HepG2 (cell line): ENCODE data around the gene KIRREL3. TPM values are rescaled to one million over a fixed set of nuclear protein-coding genes. Genes with fewer than 3 reads are reported as not detected.

Experiments used
- ATAC-seq: fragments of 200-7000 bp; cut with Tn5 transposase; 3 replicates; pipeline ENCODE4 v1.9.1; 2020; ENCODE audit warnings: mild to moderate bottlenecking, moderate library complexity
- BruUV-seq: library from RNA; stranded (reverse); fragments of 400-500 nt; replicated peaks from 2 replicates; lab custom pipeline; 2021; lab: Mats Ljungman, UMichigan
- CTCF ChIA-PET: fragments of 300-600 bp; formaldehyde crosslinking; extraction: SDS; loops from one replicate; lab custom pipeline; 2021; ENCODE audit warnings: low total read pairs, inconsistent platforms, low intra/inter-chr PET ratio; lab: Yijun Ruan, JAX
- POLR2A ChIA-PET: fragments of 350-600 bp; sonication (Branson Sonifier 250); formaldehyde crosslinking; loops from one replicate; lab custom pipeline; 2020; ENCODE audit warnings: antibody characterized with exemption, inconsistent platforms; lab: Yijun Ruan, JAX
- DNase-seq: peaks from one replicate; pipeline ENCODE4 v3.0.0-alpha.2; 2015; ENCODE audit warnings: low spot score
- FAIRE-seq: peaks from 3 replicates; lab custom pipeline; 2011; peaks lifted over from hg19 to GRCh38; lab: Jason Lieb, UNC
- H2AFZ ChIP-seq: one replicate; pipeline ENCODE4 v1.6.1; 2011; ENCODE audit warnings: low read length, inconsistent platforms
- H3K27ac ChIP-seq: fragments of 300-600 bp; 3 replicates; pipeline ENCODE4 v1.8.0; 2011; ENCODE audit warnings: mixed run types, mild to moderate bottlenecking, mixed read lengths, low read length, inconsistent platforms; ENCODE audit not compliant: insufficient read depth; ENCODE audit errors: extremely low read length
- H3K27me3 ChIP-seq, 2 experiments: fragments of 200-600 bp in 1 of 2; 2 replicates in 1 of 2; 3 replicates in 1 of 2; pipeline versions ENCODE4 v1.6.0 to v1.8.0; 2011; ENCODE audit warnings: low read length in 2 of 2, mild to moderate bottlenecking in 2 of 2, moderate library complexity in 2 of 2, inconsistent platforms in 1 of 2; ENCODE audit not compliant: insufficient read depth in 2 of 2, control insufficient read depth in 1 of 2
- H3K36me3 ChIP-seq, 2 experiments: fragments of 200-600 bp in 1 of 2; replicated peaks in 1 of 2; 2 replicates in 1 of 2; 3 replicates in 1 of 2; pipeline versions ENCODE4 v1.5.1 to v1.8.0; 2011; ENCODE audit warnings: low read length in 2 of 2, inconsistent platforms in 1 of 2; ENCODE audit not compliant: insufficient read depth in 2 of 2, control insufficient read depth in 1 of 2
- H3K4me1 ChIP-seq: 2 replicates; pipeline ENCODE4 v1.5.1; 2012; ENCODE audit warnings: low read length, inconsistent platforms; ENCODE audit not compliant: insufficient read depth
- H3K4me2 ChIP-seq: 2 replicates; pipeline ENCODE4 v1.6.0; 2011; ENCODE audit warnings: low read depth, low read length, inconsistent platforms
- H3K4me3 ChIP-seq, 3 experiments: fragments of 200-600 bp in 1 of 3; sonication (generic), shearing (Covaris generic) in 1 of 3; replicated peaks in 1 of 3; 2 replicates each; pipeline ENCODE4 v1.5.1; 2011 to 2016; ENCODE audit warnings: low read length in 3 of 3, inconsistent platforms in 2 of 3, low read depth in 2 of 3, mild to moderate bottlenecking in 2 of 3, control low read depth in 1 of 3, mixed read lengths in 1 of 3; ENCODE audit not compliant: insufficient read depth in 1 of 3
- H3K79me2 ChIP-seq: one replicate; pipeline ENCODE4 v1.6.1; 2011; ENCODE audit warnings: low read length, inconsistent platforms; ENCODE audit not compliant: insufficient read depth
- H3K9ac ChIP-seq: 2 replicates; pipeline ENCODE4 v1.6.0; 2011; ENCODE audit warnings: mild to moderate bottlenecking, low read depth, low read length, inconsistent platforms; ENCODE audit not compliant: insufficient read depth
- H3K9me3 ChIP-seq: 2 replicates; pipeline ENCODE4 v1.5.1; 2012; ENCODE audit warnings: mild to moderate bottlenecking, low read length
- H4K20me1 ChIP-seq: 2 replicates; pipeline ENCODE4 v1.6.0; 2011; ENCODE audit warnings: inconsistent platforms, mild to moderate bottlenecking, low read length, moderate library complexity; ENCODE audit not compliant: insufficient read depth
- ELF3 ChIP-seq: IDR thresholded peaks from 2 replicates; pipeline ENCODE4 v1.6.1; 2016; ENCODE audit warnings: missing genetic modification reagents, missing compliant biosample characterization
- HOXA7 ChIP-seq: sonication (generic); formaldehyde crosslinking; IDR thresholded peaks from 2 replicates; pipeline ENCODE4 v1.8.1; 2022; ENCODE audit warnings: mild to moderate bottlenecking, missing genetic modification reagents, moderate library complexity
- KAT2B ChIP-seq: fragments of 150-350 bp; IDR thresholded peaks from 2 replicates; pipeline ENCODE4 v1.6.1; 2014; ENCODE audit warnings: low read depth, low read length, borderline replicate concordance
- MXD3 ChIP-seq: IDR thresholded peaks from 2 replicates; pipeline ENCODE4 v1.6.1; 2016; ENCODE audit warnings: mild to moderate bottlenecking, missing biosample characterization, missing genetic modification reagents
- NFATC3 ChIP-seq: sonication (generic); formaldehyde crosslinking; IDR thresholded peaks from 2 replicates; pipeline ENCODE4 v1.5.1; 2020; ENCODE audit warnings: mild to moderate bottlenecking, missing genetic modification reagents
- POLR2AphosphoS5 ChIP-seq: IDR thresholded peaks from 2 replicates; pipeline ENCODE4 v1.6.1; 2012; ENCODE audit warnings: low read depth, low read length
- PRMT3 ChIP-seq: sonication (generic); formaldehyde crosslinking; IDR thresholded peaks from 2 replicates; pipeline ENCODE4 v1.8.1; 2022; ENCODE audit warnings: low read depth, mild to moderate bottlenecking, moderate library complexity, missing genetic modification reagents, borderline replicate concordance
- SIN3B ChIP-seq: fragments of 150-350 bp; IDR thresholded peaks from 2 replicates; pipeline ENCODE4 v1.6.1; 2014; ENCODE audit warnings: low read length
- ZNF318 ChIP-seq: sonication (generic); formaldehyde crosslinking; IDR thresholded peaks from 2 replicates; pipeline ENCODE4 v1.4.0; 2020; ENCODE audit warnings: mild to moderate bottlenecking, missing genetic modification reagents
- ZNF33B ChIP-seq: sonication (generic); formaldehyde crosslinking; IDR thresholded peaks from 2 replicates; pipeline ENCODE4 v1.5.1; 2020; ENCODE audit warnings: mild to moderate bottlenecking, missing genetic modification reagents
- WGBS: methylation state at CpG from one replicate; pipeline ENCODE4 v1.1.6; 2017; ENCODE audit warnings: low lambda C conversion rate; 5-methylcytosine and 5-hydroxymethylcytosine counted together
- in situ Hi-C: cut with HindIII; loops from 2 replicates; pipeline ENCODE4 v1.10.0; 2017; ENCODE audit warnings: low pct_unique_long_range_greater_than_20kb; ENCODE audit not compliant: extremely low pct_ligation_motif_present
- intact Hi-C: fragments of 100-400 bp; cut with micrococcal nuclease; formaldehyde crosslinking; loops from one replicate; pipeline ENCODE4 v1.10.0; 2022; ENCODE audit not compliant: unreplicated experiment
- polyA plus RNA-seq, 8 experiments: library from polyadenylated mRNA; depleted of rRNA in 3 of 8; stranded (reverse) in 7 of 8; unstranded in 1 of 8; fragments of >200 nt; fragmentation: Illumina TruSeq in 4 of 8; extraction: Trizol in 4 of 8; gene quantifications; 2 replicates each; pipeline versions ENCODE4 v1.2.1 to v1.2.3, GENCODE V29; 2011 to 2016; ENCODE audit warnings: low read depth in 4 of 8, missing spikeins in 1 of 8, mixed read lengths in 1 of 8; ENCODE audit not compliant: insufficient read depth in 1 of 8
- total RNA-seq, 5 experiments: library from RNA; depleted of rRNA; stranded (reverse); fragments of >200 nt; fragmentation: Illumina TruSeq; extraction: Trizol; gene quantifications; 2 replicates each; pipeline ENCODE4 v1.2.3, GENCODE V29; 2016; ENCODE audit warnings: low read depth in 1 of 5

The KIRREL3 gene
- total and polyA plus RNA-seq, 2 of the 13 experiments (the other 11 are each of a cell fraction or from before 2014, with no cell fraction given), result not detected

- ATAC-seq, result no peak
- H3K4me1 ChIP-seq, result no peaks in the 10 kb centered on the region
- H3K9ac ChIP-seq, result no peak overlapping the region
- no peak for DNase-seq
- H3K27ac ChIP-seq, result no peak overlapping the region
- H3K27me3 ChIP-seq, result no peaks in the 10 kb centered on the region
- no TSS peak for BruUV-seq
- no peaks in the 10 kb centered on the region for H3K79me2 ChIP-seq
- TF ChIP-seq MXD3 (CRISPR knock-in tag), result no peak
- TF ChIP-seq ELF3 (CRISPR knock-in tag), result no peak
- no peak for TF ChIP-seq ZNF318 (CRISPR knock-in tag)
- TF ChIP-seq HOXA7, result no peak
- no peak for TF ChIP-seq NFATC3 (CRISPR knock-in tag)
- no peak for TF ChIP-seq POLR2AphosphoS5
- TF ChIP-seq KAT2B, result no peak
- no peak for TF ChIP-seq SIN3B
- no peak for TF ChIP-seq PRMT3 (CRISPR knock-in tag)
- no peak for TF ChIP-seq ZNF33B (CRISPR knock-in tag)
- ChIA-PET POLR2A (no interaction called here), CTCF (no interaction called here)
- no peaks in the 10 kb centered on the region for H4K20me1 ChIP-seq
- no peak overlapping the region for H3K4me3 ChIP-seq
- H3K9me3 ChIP-seq, result no peaks in the 10 kb centered on the region
- FAIRE-seq, result no peak
- no peak overlapping the region for H3K4me2 ChIP-seq
- in situ Hi-C loops, result no loop called here
- peaks cover 11 to 22% of the 10 kb centered on the region in 2 experiments; a peak in 4 of 5 replicates for H3K36me3 ChIP-seq
- intact Hi-C loops, result no loop called here
- H2AFZ ChIP-seq, result no peak overlapping the region
- 97% methylated on average over 7 of the region's 7 CpGs for WGBS
These were observed 594.7 kb downstream of the KIRREL3 start for GRCh38 chr11:126405906-126406305.
